Measurements from ENCODE around the gene LRRC25.
A peak's percentile ranks its signal among the peaks of the same experiment; 100 is the strongest.
"Not testable (repeated sequence)": the region's sequence is repeated elsewhere in the genome, so short reads cannot be mapped to it uniquely, and the experiment has no call there.

The LRRC25 gene

DNA sequence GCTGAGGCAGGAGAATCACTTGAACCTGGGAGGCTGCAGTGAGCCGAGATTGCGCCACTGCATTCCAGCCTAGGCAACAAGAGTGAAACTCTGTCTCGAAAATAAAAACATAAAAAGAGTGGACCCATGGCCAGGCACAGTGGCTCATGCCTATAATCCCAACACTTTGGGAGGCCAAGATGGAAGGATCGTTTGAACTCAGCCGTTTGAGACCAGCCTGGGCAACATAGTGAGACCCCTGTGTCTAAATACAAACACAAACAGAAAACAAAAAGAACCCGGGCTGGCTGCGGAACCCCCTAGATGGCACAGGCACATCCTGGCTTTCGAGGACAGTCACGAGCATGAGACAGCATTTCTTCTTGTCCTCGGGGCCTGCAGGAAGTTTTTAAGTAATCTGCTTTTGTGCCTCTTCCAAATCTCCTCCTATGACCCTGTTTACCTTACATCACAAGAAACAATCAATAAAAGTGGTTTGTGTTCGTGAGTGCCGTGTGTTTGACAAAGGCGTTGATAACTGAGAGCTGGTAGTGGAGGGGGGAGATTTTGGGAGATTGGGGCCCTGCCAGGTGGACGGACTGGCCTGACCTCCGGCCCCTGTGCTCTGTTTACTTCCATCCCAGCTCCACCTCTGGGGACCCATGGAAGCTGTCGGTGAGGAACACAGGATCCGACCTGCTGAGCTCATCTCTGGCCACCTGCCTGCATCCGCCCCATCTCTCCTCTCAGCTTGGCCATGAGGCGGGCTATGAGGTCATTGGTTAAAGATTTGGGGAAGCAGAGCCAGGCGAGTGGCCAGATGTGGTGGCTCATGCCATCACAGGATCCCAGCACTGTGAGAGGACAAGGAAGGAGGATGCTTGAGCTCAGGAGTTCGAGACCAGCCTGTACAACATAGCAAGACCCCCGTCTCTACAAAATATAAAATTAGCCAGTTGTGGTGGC, 17.3 kb downstream of the LRRC25 start:
- no peak for TF ChIP-seq POLR2A (IDR thresholded peaks at IDR 0.05; ENCODE audit: low read depth, low read length)
- FAIRE-seq, result peak; percentile 72
- peak; percentile 81 for DNase-seq (ENCODE audit: insufficient read length, low spot score)

DNA sequence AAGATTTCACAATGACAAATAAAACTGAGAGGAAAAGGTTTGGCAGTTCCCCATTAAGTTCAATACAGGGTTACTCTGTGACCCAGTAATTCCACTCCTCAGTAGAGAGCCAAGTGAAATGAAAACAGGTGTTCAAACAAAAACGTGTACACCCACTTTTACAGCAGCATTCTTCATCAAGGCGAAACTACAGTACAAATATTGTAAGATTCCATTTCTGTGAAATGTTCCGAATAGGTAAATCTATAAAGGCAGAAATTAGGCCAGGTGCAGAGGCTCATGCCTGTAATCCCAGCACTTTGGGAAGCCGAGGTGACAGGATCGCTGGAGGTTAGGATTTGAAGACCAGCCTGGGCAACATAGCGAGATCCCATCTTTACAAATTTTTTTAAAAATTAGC, 20.4 kb downstream of the LRRC25 start:
- no peak for DNase-seq (ENCODE audit: insufficient read length, low spot score)
- FAIRE-seq, result no peak
- no peak for TF ChIP-seq POLR2A (IDR thresholded peaks at IDR 0.05; ENCODE audit: low read depth, low read length)

DNA sequence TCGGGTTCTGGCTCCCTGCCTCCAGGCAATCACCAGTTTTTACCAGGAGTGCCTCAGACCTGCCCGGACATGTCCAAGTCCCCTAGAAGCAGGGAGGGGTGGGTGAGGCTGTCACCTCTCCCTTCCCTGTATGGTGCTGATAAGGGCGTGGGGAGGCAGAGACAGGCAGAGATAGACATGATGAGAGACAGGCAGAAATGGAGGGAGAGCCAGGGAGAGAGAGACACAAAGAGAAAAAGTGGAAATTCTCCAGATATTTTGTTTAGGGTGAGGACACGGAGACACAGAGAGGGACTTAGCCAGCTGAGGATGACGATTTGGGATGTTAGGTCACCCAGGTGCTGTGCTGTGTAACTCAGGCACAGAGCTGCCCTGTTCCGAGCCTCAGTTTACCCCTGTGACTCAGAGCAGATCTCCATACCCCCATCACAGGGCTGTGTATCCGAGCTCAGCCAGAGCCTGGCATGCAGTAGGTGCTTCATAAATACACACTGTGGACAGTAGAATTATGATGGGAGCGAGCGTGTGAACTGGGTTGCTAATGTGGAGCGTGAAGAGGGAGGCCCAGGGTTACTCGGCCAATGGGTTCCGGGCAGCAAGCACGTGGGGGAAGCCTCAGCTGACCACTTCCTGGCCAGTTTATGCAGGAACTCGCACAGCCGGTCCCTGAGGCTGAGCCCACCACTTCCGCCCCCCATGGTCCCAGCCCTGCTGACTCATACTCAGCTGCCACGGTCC, 23.4 kb downstream of the LRRC25 start:
- DNase-seq (ENCODE audit: insufficient read length, low spot score) (peak; percentile 97), FAIRE-seq (no peak)
- no peak for TF ChIP-seq POLR2A (IDR thresholded peaks at IDR 0.05; ENCODE audit: low read depth, low read length)

- FAIRE-seq, result no peak
- no peak for TF ChIP-seq POLR2A (IDR thresholded peaks at IDR 0.05; ENCODE audit: low read depth, low read length)
- no peak for DNase-seq (ENCODE audit: insufficient read length, low spot score)
These were observed 24.0 kb downstream of the LRRC25 start for GRCh38 chr19:18373407-18373891.

DNA sequence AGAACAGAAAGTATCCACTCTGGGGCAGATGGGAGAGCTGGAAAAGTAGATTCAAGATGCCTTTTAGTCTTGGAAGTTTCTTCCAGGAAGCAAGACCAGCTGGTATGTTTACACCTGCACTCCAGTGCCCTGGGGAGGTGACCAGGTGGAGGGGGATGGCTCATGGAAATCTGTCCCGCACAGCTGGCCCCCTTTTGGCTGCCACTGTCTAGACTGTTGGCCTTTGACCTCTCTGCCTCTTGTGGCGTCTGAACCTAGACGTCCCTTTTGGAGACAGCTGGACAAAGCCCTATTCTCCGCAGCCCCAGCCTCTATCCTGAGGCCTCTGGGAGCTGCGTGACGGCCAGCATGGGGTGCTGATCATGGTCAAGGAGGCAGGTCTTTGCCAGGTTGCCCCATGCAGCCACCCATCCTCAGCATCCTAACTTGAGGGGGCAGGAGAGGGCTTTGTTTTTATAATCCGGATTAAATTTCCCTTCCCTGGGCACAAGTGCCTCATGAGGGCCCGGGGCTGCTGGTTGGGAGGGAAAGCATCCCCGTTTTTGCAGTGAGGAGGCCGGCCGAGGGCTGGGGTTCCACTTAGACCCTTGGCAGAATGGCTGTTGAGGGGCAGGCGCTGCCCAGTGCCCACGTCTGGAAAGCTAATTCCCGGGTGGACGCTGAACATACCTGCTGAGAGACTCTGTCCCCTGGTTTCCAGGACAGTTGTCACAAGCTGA, 28.8 kb downstream of the LRRC25 start:
- TF ChIP-seq POLR2A (IDR thresholded peaks at IDR 0.05; ENCODE audit: low read depth, low read length), result no peak
- DNase-seq (ENCODE audit: insufficient read length, low spot score), result no peak
- no peak for FAIRE-seq

- no peak for TF ChIP-seq POLR2A (IDR thresholded peaks at IDR 0.05; ENCODE audit: low read depth, low read length)
- FAIRE-seq (no peak), DNase-seq (ENCODE audit: insufficient read length, low spot score) (no peak)
These were observed 31.4 kb downstream of the LRRC25 start for GRCh38 chr19:18366021-18366435.

DNA sequence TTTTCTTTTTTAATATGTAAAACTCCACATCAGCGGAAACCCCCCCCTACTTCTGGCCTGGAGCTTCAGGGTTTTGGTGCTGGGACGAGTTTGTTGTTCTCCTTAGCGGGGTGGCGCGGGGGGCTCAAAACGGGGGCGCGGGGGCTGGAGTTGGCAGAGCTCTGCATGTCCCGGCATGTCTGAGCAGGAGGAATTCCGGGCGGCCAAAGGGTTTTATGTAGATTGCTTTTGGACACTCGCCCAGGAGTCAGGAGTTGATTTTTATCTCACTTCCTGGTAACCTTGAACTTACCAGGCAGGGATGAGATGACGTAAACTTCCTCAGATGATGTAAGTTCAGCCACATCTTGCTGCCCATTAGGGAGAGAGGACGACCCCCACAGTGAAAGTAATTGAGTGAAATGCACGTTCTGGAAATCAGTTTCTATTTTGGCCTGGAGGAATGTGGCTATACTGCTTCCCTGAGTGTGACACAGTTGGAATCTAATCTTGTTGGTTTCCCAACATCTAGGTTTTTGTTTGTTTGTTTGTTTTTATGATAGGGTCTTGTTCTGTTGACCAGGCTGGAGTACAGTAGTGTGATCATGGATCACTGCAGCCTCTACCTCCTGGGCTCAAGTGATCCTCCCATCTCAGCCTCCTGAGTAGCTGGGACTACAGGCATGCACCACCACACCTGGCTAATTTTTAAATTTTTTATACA, 32.4 kb downstream of the LRRC25 start:
- no peak for TF ChIP-seq POLR2A (IDR thresholded peaks at IDR 0.05; ENCODE audit: low read depth, low read length)
- no peak for FAIRE-seq
- DNase-seq (ENCODE audit: insufficient read length, low spot score), result peak; percentile 83

GRCh38 chr19:18364277-18364825, 33.1 kb downstream of the LRRC25 start:
- not testable (repeated sequence) for FAIRE-seq; DNase-seq (ENCODE audit: insufficient read length, low spot score)

DNA sequence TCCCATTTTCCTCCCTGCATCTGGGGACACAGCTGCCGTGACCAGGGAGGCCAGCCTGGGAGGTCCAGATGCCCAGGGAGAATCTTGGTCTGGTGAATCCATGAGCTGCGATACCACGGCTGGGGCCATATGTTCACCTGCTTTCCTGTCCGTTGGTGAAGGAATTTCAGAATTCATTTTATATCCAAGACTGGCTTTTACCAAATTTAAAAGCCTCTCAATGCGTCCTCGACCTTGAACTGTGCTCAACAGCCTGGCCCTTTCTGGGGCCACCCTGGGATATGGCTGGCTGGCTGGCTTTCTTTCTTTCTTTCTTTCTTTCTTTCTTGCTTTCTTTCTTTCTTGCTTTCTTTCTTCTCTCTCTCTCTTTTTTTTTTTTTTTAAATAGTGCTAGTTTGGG, 33.6 kb downstream of the LRRC25 start:
- no peak for DNase-seq (ENCODE audit: insufficient read length, low spot score)
- TF ChIP-seq POLR2A (IDR thresholded peaks at IDR 0.05; ENCODE audit: low read depth, low read length), result no peak
- FAIRE-seq, result no peak

- no peak for TF ChIP-seq POLR2A (IDR thresholded peaks at IDR 0.05; ENCODE audit: low read depth, low read length)
- DNase-seq (ENCODE audit: insufficient read length, low spot score) (no peak), FAIRE-seq (no peak)
These were observed 34.4 kb downstream of the LRRC25 start for GRCh38 chr19:18362934-18363542.

DNA sequence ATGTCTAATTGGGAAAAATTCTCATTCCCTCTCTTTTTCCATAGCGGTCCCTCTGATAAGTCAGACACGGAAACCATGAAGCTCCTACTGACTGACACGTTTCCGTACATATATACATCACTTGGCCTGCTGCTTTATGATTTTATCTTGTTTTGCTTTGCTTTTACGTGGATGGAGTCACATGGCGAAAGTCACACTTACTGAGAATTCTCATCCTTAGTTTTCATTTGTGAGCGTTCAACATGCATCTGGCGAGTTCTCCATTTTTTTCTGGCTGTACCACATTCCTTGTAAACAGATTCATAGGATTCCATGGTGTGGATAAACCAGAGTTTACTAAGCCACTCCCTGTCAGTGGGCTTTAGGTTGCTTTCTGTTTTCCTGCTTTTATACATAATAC, 35.8 kb downstream of the LRRC25 start:
- TF ChIP-seq POLR2A (IDR thresholded peaks at IDR 0.05; ENCODE audit: low read depth, low read length), result no peak
- DNase-seq (ENCODE audit: insufficient read length, low spot score) (no peak), FAIRE-seq (no peak)

DNA sequence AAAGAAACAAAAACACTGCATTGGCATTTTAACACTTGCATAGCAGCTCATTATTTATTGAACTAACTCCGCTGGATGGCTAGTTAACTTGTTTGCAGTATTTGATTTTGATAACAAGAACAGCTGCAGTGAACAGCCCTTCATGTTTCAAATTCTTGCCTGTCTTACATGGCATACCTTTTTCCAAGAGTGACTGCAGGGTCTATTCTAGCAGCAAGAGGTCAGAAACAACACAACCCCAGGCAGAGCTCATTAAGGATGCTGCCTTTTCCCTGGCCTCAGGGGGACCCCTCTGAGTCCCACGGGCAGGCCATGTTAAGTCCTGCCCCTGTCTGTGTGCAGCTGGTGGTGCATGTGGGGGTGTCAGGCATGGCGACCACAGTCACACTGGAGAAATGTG, 40.4 kb downstream of the LRRC25 start:
- DNase-seq (ENCODE audit: insufficient read length, low spot score), result no peak
- no peak for FAIRE-seq
- TF ChIP-seq POLR2A (IDR thresholded peaks at IDR 0.05; ENCODE audit: low read depth, low read length), result no peak

DNA sequence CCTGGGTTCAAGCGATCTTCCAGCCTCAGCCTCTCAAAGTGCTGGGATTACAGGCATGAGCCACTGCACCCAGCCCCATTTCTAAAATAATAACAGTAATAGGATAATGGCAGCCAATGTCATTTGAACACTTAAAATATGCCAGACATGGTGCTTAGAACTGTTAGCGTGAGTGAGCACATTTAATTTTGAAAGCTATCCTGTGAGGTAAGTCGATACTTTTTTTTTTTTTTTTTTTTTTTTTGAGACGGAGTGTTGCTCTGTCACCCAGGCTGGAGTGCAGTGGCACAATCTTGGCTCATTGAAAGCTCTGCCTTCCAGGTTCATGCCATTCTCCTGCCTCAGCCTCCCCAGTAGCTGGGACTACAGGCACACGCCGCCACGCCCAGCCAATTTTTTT, 42.7 kb downstream of the LRRC25 start:
- FAIRE-seq; DNase-seq (ENCODE audit: insufficient read length, low spot score): not testable (repeated sequence)
